C4-2B (cell line): ENCODE measurements around the gene PLXDC2.

Source experiments
- H3K27ac ChIP-seq: fragments of 450-650 bp; 2 replicates; pipeline ENCODE4 v1.5.1; 2017
- ZFX ChIP-seq: fragments of 450-650 bp; IDR thresholded peaks from 2 replicates; pipeline ENCODE4 v1.6.1; 2017
- TF ChIP-seq, protein P1 (sequence below): fragments of 450-650 bp; conservative IDR thresholded peaks from 2 replicates; pipeline ENCODE4 v1.5.1; 2017; ENCODE audit warnings: mild to moderate bottlenecking

PLXDC2 gene

DNA sequence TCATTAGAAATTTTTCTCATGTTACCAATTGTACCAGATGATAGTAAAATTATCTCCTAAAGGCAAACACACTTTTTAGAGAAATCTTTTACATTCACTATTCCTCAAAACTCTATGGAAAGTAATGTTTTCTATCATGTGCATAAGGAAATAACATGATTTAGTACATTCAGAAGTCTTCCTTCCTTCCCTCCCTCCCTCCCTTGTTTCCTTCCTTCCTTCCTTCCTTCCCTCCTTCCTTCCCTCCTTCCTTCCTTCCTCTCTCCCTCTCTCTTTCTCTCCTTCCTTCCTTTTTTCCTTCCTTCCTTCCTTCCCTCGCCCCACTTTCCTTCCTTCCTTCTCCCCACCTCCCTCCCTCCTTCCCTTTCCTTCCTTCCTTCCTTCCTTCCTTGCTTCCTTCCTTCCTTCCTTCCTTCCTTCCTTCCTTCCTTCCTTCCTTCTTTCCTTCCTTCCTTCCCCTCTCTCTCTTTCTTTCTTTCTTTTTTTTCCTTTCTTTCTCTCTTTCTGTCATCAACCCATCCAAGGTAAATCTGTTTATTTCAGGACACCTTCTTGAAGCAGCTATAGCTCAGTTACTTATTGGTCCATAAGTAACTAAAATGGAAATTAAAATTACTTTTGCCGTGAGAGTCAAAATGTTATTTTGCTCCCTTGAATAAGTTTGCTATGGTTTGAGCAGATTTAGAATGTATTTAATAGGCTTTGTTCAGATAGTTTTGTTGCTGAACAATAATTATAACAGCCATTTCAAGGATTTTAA lies 197.9 kb downstream of the PLXDC2 start:
- TF ChIP-seq ZFX, result no peak
- TF ChIP-seq, protein P1, sequence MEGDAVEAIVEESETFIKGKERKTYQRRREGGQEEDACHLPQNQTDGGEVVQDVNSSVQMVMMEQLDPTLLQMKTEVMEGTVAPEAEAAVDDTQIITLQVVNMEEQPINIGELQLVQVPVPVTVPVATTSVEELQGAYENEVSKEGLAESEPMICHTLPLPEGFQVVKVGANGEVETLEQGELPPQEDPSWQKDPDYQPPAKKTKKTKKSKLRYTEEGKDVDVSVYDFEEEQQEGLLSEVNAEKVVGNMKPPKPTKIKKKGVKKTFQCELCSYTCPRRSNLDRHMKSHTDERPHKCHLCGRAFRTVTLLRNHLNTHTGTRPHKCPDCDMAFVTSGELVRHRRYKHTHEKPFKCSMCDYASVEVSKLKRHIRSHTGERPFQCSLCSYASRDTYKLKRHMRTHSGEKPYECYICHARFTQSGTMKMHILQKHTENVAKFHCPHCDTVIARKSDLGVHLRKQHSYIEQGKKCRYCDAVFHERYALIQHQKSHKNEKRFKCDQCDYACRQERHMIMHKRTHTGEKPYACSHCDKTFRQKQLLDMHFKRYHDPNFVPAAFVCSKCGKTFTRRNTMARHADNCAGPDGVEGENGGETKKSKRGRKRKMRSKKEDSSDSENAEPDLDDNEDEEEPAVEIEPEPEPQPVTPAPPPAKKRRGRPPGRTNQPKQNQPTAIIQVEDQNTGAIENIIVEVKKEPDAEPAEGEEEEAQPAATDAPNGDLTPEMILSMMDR, result no peak
- H3K27ac ChIP-seq, result no peak overlapping the region

DNA sequence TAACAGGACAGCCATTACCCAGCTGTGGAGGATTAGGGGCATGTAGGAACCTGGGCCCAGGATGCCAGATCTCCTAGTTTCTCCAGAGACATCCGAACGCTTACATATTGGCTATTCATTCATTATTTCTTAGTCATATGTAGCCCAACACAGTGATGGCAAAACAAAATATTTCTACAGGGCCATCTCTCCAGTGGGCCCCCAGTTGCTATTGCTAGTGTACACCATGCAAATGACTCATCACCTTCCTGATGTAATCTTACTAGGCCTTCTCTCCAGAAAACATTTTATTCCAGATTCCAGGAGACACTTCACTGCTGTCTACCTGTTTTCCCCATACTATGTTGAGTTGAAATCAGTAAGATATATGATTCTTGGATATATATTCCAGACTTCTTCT lies 201.7 kb downstream of the PLXDC2 start:
- TF ChIP-seq ZFX, result no peak
- TF ChIP-seq, protein P1, result no peak
- H3K27ac ChIP-seq, result no peak overlapping the region

DNA sequence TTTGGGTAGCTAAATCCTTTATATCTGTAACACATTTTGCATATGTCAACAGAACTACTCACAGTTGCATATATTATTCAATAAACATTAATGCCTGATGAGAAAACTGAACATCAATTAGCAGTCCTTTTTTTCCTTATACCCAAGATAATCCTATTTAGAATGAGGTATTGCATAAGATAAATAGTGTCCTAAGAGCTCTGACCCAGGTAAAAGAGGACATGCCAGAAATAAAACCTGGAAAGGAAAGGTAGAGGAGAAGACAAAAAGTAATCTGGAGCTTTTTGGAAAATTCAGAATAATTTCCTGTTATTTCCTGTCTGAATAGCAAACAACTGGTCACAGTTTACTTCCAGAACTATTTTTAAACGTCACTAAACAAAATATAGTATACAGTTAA lies 204.4 kb downstream of the PLXDC2 start:
- H3K27ac ChIP-seq, result no peak overlapping the region
- TF ChIP-seq ZFX, result no peak
- TF ChIP-seq, protein P1, result no peak

DNA sequence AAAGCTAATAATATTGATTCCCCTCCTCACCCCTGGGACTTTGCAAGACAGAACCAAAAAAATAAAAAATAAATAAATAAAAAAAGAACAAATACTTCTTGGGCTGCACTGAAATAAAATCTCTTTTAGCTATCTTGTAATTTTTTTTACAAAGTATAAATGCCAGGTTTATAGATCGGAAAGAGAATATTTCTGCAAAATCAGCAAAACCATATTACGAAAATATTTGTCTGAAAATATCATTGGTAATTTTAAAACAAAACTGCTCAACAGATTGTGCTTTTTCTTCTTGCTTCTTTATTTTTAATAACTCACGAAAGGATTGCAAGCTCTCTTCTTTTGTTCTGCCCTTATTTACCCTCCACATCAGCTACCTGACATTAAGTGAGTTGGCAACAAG lies 213.3 kb downstream of the PLXDC2 start:
- TF ChIP-seq, protein P1, result no peak
- TF ChIP-seq ZFX, result no peak

DNA sequence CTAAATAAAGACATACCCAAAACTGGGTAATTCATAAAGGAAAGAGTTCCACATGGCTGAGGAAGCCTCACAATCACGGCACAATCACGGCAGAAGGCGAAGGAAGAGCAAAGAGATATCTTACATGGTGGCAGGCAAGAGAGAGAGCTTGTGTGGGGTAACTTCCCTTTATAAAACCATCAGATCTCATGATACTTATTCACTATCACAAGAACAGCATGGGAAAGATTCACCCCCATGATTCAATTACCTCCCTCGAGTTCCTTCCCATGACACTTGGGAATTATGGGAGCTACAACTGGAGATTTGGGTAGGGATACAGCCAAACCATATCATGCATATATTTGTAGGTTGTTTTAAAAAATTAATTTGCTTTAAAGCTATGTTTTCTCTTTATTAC lies 217.2 kb downstream of the PLXDC2 start:
- no peak overlapping the region for H3K27ac ChIP-seq
- TF ChIP-seq ZFX, result no peak
- TF ChIP-seq, protein P1, result no peak

More for the DNA sequence above, 213.3 kb downstream of the PLXDC2 start:
- H3K27ac ChIP-seq, result no peak overlapping the region

DNA sequence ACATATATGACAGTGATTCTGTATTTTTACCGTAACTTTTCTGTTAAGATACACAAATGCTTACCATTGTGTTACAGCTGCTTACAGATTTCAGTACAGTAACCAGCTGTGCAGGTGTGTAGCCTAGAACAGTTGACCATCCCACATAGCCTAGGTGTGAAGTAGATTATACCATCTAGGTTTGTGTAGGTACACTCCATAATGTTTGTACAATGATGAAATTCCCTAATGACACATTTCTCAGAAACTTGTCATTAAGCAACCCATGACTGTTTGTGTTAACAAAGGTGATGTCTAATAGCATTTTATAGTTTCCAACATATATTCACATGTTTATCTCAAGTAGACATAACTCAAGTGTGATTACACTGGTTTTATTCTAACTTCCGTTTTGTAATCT lies 218.5 kb downstream of the PLXDC2 start:
- no peak for TF ChIP-seq ZFX
- TF ChIP-seq, protein P1, result no peak
- H3K27ac ChIP-seq, result no peak overlapping the region

DNA sequence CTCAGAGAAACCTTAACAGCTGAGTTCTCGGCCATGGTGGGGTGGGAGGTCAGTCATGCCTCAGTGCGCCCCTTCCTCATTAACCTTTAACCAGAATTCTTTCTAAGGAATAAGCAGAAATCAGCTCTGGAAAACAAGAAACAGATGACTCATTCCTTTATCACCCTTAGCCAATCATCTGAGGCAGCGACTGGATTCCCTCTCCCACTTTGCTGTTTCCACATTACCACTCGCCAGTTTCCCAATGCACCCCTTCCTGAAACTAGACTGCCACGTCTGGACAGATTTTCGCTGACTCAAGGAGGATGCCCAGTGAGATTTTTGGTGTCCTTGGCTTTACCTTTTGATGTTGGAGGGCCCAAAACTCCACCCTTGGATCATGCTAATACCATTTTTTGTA lies 223.8 kb downstream of the PLXDC2 start:
- no peak for TF ChIP-seq ZFX
- TF ChIP-seq, protein P1, result no peak
- no peak overlapping the region for H3K27ac ChIP-seq
